ENCODE measurements around the gene MACC1. TPM values are rescaled to one million over a fixed set of nuclear protein-coding genes. Genes with fewer than 3 reads are reported as not detected.
A peak's percentile ranks its signal among the peaks of the same experiment; 100 is the strongest.

MACC1 gene
- total and polyA plus RNA-seq, 9 of the 15 experiments (the other 6 are each of a cell fraction or from before 2014, with no cell fraction given): 5.9 to 30.2 (median 10.4) TPM

DNA sequence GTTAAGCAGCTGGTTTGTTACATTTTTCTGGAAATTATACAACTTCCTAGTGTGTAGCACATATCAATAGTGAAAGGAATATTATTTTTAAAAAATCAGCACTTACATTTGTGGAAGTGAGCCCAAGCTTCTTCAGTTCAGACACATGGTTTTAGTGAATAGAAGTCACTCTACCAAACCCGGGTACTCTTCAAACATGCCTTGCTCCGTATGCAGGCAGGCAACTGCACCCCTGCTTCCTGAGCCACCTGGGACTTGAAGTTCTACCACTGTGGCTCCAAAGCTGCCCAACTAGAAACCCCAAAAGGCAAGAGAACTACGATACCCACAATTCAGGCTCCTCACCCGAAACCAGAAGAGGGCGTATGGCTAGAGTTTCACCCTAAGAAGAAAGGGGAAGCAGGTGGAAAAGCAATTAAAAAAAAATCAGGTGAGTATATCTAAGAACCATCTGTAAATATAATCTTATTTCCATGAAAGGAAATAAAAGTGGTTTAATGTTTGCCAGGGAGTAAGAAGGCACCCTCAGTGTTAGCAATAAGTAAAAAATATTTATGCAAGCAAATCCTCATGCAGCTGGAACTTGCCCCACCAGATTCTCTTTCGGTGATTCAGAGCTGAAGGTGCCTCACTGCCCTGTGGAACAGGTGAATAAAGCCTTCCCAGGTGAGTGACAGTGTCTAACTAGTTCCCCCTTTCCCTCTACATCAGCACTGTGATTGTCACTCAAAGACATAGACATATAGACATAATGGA lies at the start of gene MACC1 (continued):
- TF ChIP-seq AFF4 (CRISPR knock-in tag; IDR thresholded peaks at IDR 0.05): no peak
- no peak for TF ChIP-seq ZBTB33 (CRISPR knock-in tag; IDR thresholded peaks at IDR 0.05)
- no peak for TF ChIP-seq CEBPG (CRISPR knock-in tag; IDR thresholded peaks at IDR 0.05)
- TF ChIP-seq CEBPG (tag; conservative IDR thresholded peaks at IDR 0.05 in 1 of 2, IDR thresholded peaks at IDR 0.05 in 1 of 2): no peak
- TF ChIP-seq MAZ (CRISPR knock-in tag; conservative IDR thresholded peaks at IDR 0.05 in 1 of 2, IDR thresholded peaks at IDR 0.05 in 1 of 2): peak in 1 of 2 experiments; percentile 65; a peak in 2 of 4 replicates
- TF ChIP-seq NCOA4 (IDR thresholded peaks at IDR 0.05; ENCODE audit: partially characterized antibody): no peak
- peak; percentile 25; the same call in 1 of the 2 replicates for TF ChIP-seq ZNF24 (IDR thresholded peaks at IDR 0.05)
- TF ChIP-seq KAT8 (IDR thresholded peaks at IDR 0.05; ENCODE audit: low read depth): no peak
- TF ChIP-seq ZNF124 (CRISPR knock-in tag; IDR thresholded peaks at IDR 0.05): no peak
- TF ChIP-seq FOXK2 (conservative IDR thresholded peaks at IDR 0.05 in 1 of 2, IDR thresholded peaks at IDR 0.05 in 1 of 2; ENCODE audit: low read depth in 2 of 2): 0 out of 4 replicates have a peak, but pooled peaks have one; percentile 12 to 27
- no peak for TF ChIP-seq TSC22D4 (tag; IDR thresholded peaks at IDR 0.05)
- no peak for TF ChIP-seq CHD4 (IDR thresholded peaks at IDR 0.05; ENCODE audit: insufficient read depth, insufficient replicate concordance, low read depth, low read length, poor library complexity, severe bottlenecking)
- no peak for TF ChIP-seq ZNF408 (CRISPR knock-in tag; IDR thresholded peaks at IDR 0.05; ENCODE audit: low read depth)
- TF ChIP-seq HDGF (IDR thresholded peaks at IDR 0.05): no peak
- TF ChIP-seq RBM39 (optimal IDR thresholded peaks at IDR 0.05; ENCODE audit: low read depth, low read length): no peak
- TF ChIP-seq SREBF2 (CRISPR knock-in tag; IDR thresholded peaks at IDR 0.05): no peak
- TF ChIP-seq, protein P1, sequence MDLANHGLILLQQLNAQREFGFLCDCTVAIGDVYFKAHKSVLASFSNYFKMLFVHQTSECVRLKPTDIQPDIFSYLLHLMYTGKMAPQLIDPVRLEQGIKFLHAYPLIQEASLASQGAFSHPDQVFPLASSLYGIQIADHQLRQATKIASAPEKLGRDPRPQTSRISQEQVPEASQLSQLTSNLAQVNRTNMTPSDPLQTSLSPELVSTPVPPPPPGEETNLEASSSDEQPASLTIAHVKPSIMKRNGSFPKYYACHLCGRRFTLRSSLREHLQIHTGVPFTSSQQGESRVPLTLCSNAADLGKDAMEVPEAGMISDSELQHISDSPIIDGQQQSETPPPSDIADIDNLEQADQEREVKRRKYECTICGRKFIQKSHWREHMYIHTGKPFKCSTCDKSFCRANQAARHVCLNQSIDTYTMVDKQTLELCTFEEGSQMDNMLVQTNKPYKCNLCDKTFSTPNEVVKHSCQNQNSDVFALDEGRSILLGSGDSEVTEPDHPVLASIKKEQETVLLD (IDR thresholded peaks at IDR 0.05): no peak
- no peak for TF ChIP-seq GATA2 (CRISPR knock-in tag; IDR thresholded peaks at IDR 0.05)
- TF ChIP-seq, protein P2, sequence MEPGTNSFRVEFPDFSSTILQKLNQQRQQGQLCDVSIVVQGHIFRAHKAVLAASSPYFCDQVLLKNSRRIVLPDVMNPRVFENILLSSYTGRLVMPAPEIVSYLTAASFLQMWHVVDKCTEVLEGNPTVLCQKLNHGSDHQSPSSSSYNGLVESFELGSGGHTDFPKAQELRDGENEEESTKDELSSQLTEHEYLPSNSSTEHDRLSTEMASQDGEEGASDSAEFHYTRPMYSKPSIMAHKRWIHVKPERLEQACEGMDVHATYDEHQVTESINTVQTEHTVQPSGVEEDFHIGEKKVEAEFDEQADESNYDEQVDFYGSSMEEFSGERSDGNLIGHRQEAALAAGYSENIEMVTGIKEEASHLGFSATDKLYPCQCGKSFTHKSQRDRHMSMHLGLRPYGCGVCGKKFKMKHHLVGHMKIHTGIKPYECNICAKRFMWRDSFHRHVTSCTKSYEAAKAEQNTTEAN (CRISPR knock-in tag; IDR thresholded peaks at IDR 0.05): no peak
